Measurements from ENCODE around the gene TRPC3. TPM values are rescaled to one million over a fixed set of nuclear protein-coding genes. Genes with fewer than 3 reads are reported as not detected.
"Not testable (repeated sequence)": the region's sequence is repeated elsewhere in the genome, so short reads cannot be mapped to it uniquely, and the experiment has no call there.

Gene TRPC3
- total RNA-seq, 1 experiment from 2014 or later, result 0.02 TPM

GRCh38 chr4:121950680-121951520 lies 960 bp downstream of the TRPC3 start:
- DNase-seq (ENCODE audit: extremely low read depth, low read depth), result no peak

DNA sequence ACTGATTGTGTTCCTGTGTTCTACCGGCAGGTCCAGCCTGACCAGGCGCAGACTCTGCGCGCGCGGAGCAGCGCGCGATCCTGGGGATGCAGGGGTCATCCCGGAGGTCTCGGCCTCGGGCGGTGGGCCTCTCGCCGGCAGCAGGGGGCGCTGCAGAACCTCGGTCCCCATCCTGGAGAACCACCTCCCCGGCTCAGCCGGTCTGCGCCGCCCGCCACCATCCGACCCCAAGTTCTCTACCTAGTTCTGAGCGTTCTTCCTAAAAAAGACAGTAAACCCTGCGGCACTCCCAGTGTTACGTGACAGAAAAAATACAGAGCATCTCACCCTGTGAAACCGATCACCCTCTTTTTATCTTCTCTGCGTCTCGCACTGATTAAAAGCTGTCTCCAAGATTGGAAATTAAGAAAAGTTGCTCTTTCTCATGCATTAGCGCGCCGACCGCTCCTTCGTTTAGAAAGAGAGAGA lies 1.6 kb downstream of the TRPC3 start:
- peak; percentile 27 for DNase-seq (ENCODE audit: extremely low read depth, low read depth)

DNA sequence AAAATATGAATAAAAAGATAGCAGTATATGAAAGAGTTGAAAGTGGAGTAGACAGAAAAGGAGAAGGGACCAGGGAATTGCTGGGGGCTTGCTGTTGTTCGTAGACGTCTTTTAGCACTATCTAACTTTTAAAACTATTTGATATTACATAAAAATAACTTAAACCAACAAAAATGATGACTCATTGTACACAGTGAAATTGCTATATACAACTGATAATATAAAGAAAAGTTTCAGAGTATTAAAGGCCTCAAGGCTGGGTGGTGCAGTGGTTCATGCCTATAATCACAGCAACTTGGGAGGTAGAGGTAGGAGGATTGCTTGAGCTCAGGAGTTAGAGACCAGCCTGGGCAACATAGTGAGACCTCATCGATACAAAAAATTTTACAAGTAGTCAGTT lies 5.2 kb downstream of the TRPC3 start:
- DNase-seq (ENCODE audit: extremely low read depth, low read depth), result no peak

DNA sequence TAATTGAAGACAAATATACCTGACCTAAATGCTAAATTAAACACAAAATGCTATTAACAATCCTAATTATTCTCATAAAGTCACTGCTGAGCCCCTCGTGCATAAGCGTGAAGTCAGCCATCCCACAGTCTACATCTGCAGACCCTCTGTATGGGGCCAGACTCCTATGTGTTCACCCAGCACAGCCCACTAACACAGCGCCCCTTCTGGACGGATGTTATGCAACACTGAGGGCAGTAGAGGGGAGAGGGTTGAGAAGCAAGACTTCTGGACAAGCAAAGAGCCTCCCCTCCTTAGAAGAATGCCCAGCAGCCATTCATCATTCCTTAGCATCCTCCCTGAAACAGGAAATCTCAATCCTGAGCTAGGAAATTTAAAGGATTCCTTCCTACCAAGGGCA lies 7.9 kb downstream of the TRPC3 start:
- no peak for DNase-seq (ENCODE audit: extremely low read depth, low read depth)

DNA sequence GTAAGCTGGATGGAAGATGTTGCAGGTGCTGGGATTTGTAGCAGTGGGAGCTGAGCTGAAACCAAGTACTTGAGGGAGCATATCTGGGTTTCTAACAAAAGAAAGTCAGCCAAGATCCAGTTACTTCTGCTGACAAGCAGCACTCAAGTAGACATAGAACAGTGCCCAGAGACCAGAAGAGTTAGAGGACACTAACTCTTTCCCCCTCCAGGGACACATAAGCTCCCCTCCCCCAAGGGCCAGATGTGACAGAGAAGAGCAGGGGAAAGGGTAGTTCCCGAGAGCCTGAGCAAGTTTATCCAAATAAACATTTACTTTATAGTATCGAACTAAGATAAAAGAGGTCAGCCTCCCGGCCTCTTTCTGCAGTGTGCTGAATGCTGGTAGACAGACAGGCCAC lies 12.2 kb downstream of the TRPC3 start:
- no peak for DNase-seq (ENCODE audit: extremely low read depth, low read depth)

DNA sequence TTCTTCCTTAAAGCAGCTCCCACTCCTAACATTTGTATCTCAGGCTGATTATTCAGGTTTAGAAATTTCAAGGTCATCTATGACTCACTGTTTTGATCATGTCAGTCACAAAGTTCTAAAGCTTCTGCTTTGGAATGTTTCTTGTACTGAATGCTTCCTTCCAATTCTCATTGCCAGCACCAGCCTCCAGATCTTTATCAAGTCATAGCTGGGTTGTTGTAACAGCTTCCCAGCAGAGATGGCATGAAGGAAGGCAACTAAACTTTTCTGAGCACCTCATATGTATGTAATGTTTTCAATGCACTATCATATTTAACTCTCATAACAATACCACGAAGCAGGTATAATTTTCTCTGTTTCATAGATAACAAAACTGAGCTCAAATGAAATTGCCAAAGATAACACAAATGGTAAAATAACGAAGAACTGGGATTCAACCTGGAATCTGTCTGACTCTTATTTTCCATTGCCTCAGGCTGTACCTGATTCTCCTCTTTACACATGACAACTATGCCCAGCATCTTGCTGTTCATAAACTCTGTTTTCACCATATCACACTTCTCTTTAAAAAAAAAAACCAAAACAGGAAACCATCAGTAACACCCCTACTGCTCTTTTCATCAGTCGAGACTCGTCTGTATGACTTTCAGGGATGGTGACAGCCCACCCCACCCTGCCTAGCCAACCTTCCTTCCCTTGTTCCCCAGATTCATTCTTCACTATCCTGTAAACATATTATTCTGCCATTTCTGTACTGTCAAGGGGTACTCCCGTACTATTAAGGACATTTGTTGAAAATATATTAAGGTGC lies 13.4 kb downstream of the TRPC3 start:
- no peak for DNase-seq (ENCODE audit: extremely low read depth, low read depth)

- DNase-seq (ENCODE audit: extremely low read depth, low read depth), result no peak
Observed at GRCh38 chr4:121936101-121936500, 15.8 kb downstream of the TRPC3 start.

DNA sequence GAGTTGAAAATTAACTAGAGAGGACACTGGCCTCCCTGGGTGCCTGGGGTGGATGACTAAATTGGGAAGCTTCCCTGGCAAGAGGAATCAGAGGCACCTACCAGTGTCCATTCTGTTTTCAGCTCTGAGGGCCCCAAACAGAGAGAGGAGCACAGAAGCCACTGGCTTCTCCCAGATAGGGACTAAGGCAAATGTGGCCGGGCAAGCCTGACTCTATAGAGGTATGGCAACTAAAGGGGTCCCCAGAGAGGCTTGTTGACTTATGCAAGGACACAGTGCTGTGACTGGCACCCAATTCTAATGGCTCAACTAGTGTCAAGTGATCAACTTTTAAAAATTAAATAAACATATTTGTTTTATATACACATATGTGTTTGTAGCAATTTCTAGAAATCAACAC lies 17.2 kb downstream of the TRPC3 start:
- DNase-seq (ENCODE audit: extremely low read depth, low read depth), result no peak

DNA sequence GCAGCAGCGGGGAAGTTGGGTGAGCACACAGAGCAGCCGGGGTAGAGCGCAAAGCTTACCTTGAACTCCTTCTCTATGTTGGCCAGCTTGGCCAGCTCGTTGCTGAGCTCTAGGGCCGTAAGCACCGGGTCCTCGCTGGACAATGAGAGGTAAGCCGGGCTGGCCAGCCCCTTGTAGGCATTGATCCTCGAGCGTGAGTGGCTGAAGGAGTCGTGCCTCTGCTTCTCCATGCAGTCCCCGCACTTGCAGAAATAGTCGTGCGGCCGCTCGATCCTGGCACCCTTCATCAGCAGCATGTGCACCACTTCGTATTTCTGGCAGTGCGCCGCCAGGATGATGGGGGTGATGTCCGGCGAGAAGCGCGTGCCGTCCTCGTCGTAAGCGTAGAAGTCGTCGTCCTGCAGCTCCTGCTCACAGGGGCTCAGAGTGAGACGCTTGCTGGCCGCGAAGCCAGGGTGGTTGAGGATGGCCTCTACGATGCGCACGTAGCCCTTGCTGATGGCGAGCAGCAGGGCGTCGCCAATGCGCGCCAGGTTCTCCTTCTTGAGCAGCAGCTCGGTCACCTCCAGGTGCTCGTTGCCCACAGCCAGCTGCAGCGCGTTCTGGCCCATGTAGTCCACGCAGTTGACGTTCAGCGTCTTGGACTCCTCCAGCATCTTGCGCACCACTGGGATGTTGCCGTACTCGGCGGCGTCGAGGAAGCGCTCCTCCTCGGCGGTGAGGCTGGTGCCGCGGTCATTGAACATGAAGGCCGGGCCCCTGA lies 19.5 kb downstream of the TRPC3 start:
- no peak for DNase-seq (ENCODE audit: extremely low read depth, low read depth)

DNA sequence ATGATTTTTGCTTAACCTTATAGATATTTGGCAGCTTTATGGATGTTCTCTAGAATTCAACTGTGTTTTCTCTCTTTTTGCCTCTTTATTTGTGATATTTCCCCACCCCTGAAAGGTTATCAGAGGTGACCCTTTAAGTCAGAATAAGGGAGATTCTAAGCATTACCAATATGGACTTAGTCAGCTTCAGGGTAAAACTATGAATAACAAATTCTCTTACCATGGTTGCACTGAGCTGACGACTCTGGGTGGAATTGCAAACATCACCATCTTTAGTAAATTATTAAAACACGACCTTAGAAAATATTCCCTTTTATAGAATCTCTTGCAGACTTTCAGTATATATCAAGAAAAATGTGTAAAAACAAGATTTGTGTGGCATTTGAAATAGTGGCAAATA lies 21.6 kb downstream of the TRPC3 start:
- no peak for DNase-seq (ENCODE audit: extremely low read depth, low read depth)

DNA sequence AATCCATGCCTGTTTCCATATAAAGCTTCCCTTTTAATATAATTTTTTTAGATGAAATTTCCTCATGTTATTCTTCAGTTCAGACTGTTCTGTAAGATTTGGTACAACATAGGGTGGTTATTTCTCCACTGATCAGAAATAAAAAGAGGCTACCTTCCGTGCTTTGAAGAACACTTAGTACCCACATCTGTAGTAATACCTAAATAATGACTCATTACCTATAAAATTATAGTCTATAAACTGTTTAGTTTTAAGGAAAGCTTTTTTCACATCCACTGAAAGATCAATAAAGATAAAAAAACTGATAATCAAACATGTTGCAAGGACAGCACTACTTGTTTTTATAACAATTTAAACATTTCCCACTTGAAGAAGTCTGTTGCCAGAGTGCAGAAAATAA lies 23.9 kb downstream of the TRPC3 start:
- DNase-seq (ENCODE audit: extremely low read depth, low read depth), result no peak

DNA sequence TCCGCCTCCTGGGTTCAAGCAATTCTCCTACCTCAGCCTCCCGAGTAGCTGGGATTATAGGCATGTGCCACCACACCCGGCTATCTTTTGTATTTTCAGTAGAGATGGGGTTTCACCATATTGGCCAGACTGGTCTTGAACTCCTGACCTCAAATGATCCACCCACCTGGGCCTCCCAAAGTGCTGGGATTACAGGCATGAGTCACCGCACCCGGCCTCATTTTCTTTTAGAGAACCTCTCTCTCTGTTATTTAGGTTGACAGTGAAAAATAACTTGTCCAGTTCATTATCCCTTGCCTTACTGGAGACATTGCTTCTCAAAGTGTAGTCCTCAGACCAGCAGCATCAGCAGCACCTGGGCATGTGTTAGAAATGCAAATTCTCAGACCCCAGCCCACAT lies 25.4 kb downstream of the TRPC3 start:
- not testable (repeated sequence) for DNase-seq (ENCODE audit: extremely low read depth, low read depth)

DNA sequence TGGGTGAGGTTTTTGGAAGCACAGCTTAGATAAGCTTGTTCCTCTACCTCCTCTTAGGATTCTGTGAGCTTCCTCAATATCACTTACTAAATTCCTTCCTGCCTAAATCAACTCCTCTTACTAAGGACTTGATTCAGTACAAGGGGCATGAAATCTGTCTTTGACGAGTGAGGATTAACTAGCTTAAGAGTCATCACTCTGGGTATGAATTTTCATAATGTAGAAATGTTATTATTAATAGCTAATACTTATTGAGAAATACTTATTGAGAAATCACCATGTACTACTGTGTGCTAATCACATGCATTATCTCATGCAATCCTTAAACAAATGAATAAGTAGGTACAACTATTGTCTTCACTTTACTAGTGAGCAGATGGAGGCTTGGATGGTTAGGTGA lies 28.6 kb downstream of the TRPC3 start:
- DNase-seq (ENCODE audit: extremely low read depth, low read depth), result no peak

- DNase-seq (ENCODE audit: extremely low read depth, low read depth), result no peak
Observed at GRCh38 chr4:121913667-121914066, 38.2 kb downstream of the TRPC3 start.

- DNase-seq (ENCODE audit: extremely low read depth, low read depth), result no peak
Observed at GRCh38 chr4:121908346-121908745, 43.5 kb downstream of the TRPC3 start.

DNA sequence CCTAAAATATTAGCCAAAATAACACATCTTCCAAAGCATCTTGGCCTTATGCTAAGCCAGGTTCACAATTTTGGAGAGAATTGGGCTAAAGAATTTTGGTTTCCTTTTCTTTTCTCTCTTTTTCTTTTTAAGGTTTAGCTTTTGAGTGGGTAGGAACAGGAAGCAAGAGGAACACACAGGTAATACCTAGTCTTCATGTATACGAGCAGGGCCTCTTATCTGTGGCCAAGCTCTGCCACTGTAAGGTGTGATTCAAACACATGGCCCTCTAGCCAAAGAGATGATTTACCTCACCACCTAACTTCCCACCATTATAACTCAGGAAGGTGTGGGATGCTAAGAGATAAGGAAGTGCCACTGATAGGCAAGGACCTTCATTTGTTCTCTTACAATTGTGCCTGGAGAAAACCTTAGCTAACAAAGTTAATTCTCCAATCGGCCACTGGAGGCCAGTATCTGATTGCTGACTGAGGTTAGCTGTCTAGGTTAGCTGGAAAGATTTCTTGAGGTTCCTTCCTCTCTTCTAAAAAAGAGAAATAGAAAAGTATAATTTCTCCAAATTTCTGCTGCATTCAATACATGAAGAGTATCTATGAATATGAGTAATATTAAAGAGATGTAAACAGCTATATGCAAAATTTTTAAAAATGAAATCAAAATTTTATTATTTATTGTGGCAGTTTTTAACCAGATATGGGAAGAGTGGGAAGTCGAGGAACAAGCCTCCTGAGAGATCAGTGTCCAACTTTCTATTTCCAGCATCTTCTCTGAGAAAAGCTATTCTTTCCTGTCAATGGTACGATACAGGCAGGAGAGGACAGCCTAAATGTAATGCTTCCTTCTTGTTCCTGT lies 51.5 kb downstream of the TRPC3 start:
- DNase-seq (ENCODE audit: extremely low read depth, low read depth), result peak; percentile 54

- DNase-seq (ENCODE audit: extremely low read depth, low read depth), result no peak
Observed at GRCh38 chr4:121898150-121898549, 53.7 kb downstream of the TRPC3 start.

GRCh38 chr4:121888134-121888533 lies 63.7 kb downstream of the TRPC3 start:
- no peak for DNase-seq (ENCODE audit: extremely low read depth, low read depth)

DNA sequence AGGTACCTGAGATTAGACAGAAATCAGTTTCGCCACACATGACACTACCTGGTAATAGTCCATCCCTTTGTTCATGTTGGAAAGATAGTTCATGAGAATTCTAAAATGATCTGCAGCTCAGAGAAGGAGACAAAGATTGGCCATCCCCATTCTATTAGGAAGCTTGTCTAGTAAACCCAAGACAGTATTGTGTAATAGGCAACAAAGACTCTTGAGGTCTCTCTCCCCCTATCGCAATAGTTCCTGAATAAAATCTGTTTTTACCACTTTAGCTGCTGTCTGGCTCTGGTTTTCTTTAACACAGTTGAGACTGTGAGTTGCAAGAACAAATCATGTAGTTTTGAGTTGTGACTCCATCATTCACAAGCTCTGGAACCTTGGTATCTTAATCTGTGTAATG lies 66.7 kb downstream of the TRPC3 start:
- DNase-seq (ENCODE audit: extremely low read depth, low read depth), result no peak

- DNase-seq (ENCODE audit: extremely low read depth, low read depth), result no peak
Observed at GRCh38 chr4:121881158-121881557, 70.7 kb downstream of the TRPC3 start.
